Astrocyte (in vitro differentiated cells and primary cell): ENCODE measurements around the gene F13B. TPM values are rescaled to one million over a fixed set of nuclear protein-coding genes. Genes with fewer than 3 reads are reported as not detected.

Source experiments
- DNase-seq: peaks from one replicate; pipeline ENCODE4 v3.0.0-alpha.2; 2010; ENCODE audit warnings: low read depth
- FAIRE-seq: peaks from 2 replicates; lab custom pipeline; 2011; peaks lifted over from hg19 to GRCh38; lab: Jason Lieb, UNC
- H2AFZ ChIP-seq: 2 replicates; pipeline ENCODE4 v1.6.0; 2012; ENCODE audit warnings: low read depth, low read length, inconsistent platforms
- H3K27ac ChIP-seq: 2 replicates; pipeline ENCODE4 v1.5.1; 2011; ENCODE audit warnings: low read depth, low read length, inconsistent platforms
- H3K27me3 ChIP-seq: 2 replicates; pipeline ENCODE4 v1.6.0; 2011; ENCODE audit warnings: low read length, inconsistent platforms; ENCODE audit not compliant: insufficient read depth
- H3K36me3 ChIP-seq: 2 replicates; pipeline ENCODE4 v1.5.1; 2011; ENCODE audit warnings: low read length, inconsistent platforms; ENCODE audit not compliant: insufficient read depth
- H3K4me1 ChIP-seq: 2 replicates; pipeline ENCODE4 v1.5.1; 2011; ENCODE audit warnings: low read length, inconsistent platforms; ENCODE audit not compliant: insufficient read depth
- H3K4me2 ChIP-seq: 2 replicates; pipeline ENCODE4 v1.6.0; 2012; ENCODE audit warnings: low read length, inconsistent platforms
- H3K4me3 ChIP-seq: 2 replicates; pipeline ENCODE4 v1.5.1; 2011; ENCODE audit warnings: low read depth, mild to moderate bottlenecking, low read length, inconsistent platforms; ENCODE audit not compliant: insufficient read depth
- H3K79me2 ChIP-seq: 2 replicates; pipeline ENCODE4 v1.6.0; 2012; ENCODE audit warnings: mild to moderate bottlenecking, low read length, inconsistent platforms; ENCODE audit not compliant: insufficient read depth
- H3K9ac ChIP-seq: 2 replicates; pipeline ENCODE4 v1.6.0; 2012; ENCODE audit warnings: mild to moderate bottlenecking, low read length, inconsistent platforms
- H3K9me3 ChIP-seq: 2 replicates; pipeline ENCODE4 v1.5.1; 2012; ENCODE audit warnings: low read depth, mild to moderate bottlenecking, low read length, inconsistent platforms; ENCODE audit not compliant: insufficient read depth
- H4K20me1 ChIP-seq: 2 replicates; pipeline ENCODE4 v1.6.0; 2012; ENCODE audit warnings: low read length, inconsistent platforms; ENCODE audit not compliant: insufficient read depth
- H3K27ac Mint-ChIP-seq: one replicate; pipeline ENCODE4 v1.8.0; 2021; ENCODE audit warnings: mild to moderate bottlenecking, mixed read lengths; ENCODE audit not compliant: unreplicated experiment
- H3K27me3 Mint-ChIP-seq: one replicate; pipeline ENCODE4 v1.8.0; 2021; ENCODE audit warnings: low read depth, mixed read lengths; ENCODE audit not compliant: unreplicated experiment
- H3K36me3 Mint-ChIP-seq: one replicate; pipeline ENCODE4 v1.8.0; 2021; ENCODE audit warnings: low read depth, mixed read lengths; ENCODE audit not compliant: unreplicated experiment
- H3K4me1 Mint-ChIP-seq: one replicate; pipeline ENCODE4 v1.8.0; 2021; ENCODE audit warnings: low read depth, mixed read lengths; ENCODE audit not compliant: unreplicated experiment
- H3K4me3 Mint-ChIP-seq: one replicate; pipeline ENCODE4 v1.8.0; 2021; ENCODE audit warnings: mild to moderate bottlenecking, moderate library complexity, mixed read lengths; ENCODE audit not compliant: unreplicated experiment
- H3K9me3 Mint-ChIP-seq: one replicate; pipeline ENCODE4 v1.8.0; 2021; ENCODE audit warnings: mild to moderate bottlenecking, mixed read lengths; ENCODE audit not compliant: unreplicated experiment
- EZH2 ChIP-seq: IDR thresholded peaks from 2 replicates; pipeline ENCODE4 v1.6.1; 2012; ENCODE audit warnings: mild to moderate bottlenecking, low read length, inconsistent platforms; ENCODE audit not compliant: insufficient read depth
- total RNA-seq: library from RNA; stranded (reverse); gene quantifications from 2 replicates; pipeline ENCODE4 v1.2.1, GENCODE V29; 2021
- TF ChIP-seq, protein P1 (sequence below): IDR thresholded peaks from 2 replicates; pipeline ENCODE4 v1.5.1; 2011; ENCODE audit warnings: low read depth, mild to moderate bottlenecking, inconsistent platforms, low read length, moderate library complexity; ENCODE audit not compliant: insufficient read depth

F13B gene
- total RNA-seq, 1 donor from 2014 or later, result not detected

DNA sequence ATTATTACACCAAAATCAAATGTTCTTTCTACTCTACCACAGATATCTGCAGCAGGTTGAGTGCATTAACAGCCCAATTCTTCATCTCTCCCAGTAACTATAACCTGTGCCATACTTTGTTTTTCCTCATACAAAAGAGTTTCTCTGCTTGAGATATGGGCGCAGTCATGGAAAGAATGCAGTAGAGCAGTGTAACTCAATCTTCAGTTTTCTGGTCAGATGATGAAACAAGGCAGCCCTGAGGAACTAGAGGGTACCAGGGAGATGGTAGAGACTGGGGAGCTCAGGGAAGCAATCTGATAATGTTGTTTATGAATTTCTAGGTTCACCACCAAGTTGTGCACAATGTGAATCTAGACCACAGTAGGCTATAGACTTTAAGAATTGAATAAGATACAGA, 39.8 kb upstream of the F13B start:
- Mint-ChIP-seq H3K4me1 (peaks cover 8% of the 10 kb centered on the region), H3K4me3 (no peak overlapping the region), H3K9me3 (no peaks in the 10 kb centered on the region), H3K27me3 (no peaks in the 10 kb centered on the region), H3K36me3 (no peaks in the 10 kb centered on the region), H3K27ac (no peak overlapping the region)
- no peak overlapping the region for H2AFZ ChIP-seq
- H3K9ac ChIP-seq, result no peak overlapping the region
- H3K79me2 ChIP-seq, result peaks cover 2% of the 10 kb centered on the region
- TF ChIP-seq, protein P1, sequence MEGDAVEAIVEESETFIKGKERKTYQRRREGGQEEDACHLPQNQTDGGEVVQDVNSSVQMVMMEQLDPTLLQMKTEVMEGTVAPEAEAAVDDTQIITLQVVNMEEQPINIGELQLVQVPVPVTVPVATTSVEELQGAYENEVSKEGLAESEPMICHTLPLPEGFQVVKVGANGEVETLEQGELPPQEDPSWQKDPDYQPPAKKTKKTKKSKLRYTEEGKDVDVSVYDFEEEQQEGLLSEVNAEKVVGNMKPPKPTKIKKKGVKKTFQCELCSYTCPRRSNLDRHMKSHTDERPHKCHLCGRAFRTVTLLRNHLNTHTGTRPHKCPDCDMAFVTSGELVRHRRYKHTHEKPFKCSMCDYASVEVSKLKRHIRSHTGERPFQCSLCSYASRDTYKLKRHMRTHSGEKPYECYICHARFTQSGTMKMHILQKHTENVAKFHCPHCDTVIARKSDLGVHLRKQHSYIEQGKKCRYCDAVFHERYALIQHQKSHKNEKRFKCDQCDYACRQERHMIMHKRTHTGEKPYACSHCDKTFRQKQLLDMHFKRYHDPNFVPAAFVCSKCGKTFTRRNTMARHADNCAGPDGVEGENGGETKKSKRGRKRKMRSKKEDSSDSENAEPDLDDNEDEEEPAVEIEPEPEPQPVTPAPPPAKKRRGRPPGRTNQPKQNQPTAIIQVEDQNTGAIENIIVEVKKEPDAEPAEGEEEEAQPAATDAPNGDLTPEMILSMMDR, result no peak
- no peak for TF ChIP-seq EZH2
- no peaks in the 10 kb centered on the region for H3K4me1 ChIP-seq
- no peak overlapping the region for H3K27ac ChIP-seq
- H3K4me2 ChIP-seq, result no peak overlapping the region
- DNase-seq, result no peak
- H3K27me3 ChIP-seq, result no peaks in the 10 kb centered on the region
- H3K9me3 ChIP-seq, result no peaks in the 10 kb centered on the region
- no peaks in the 10 kb centered on the region for H4K20me1 ChIP-seq
- FAIRE-seq, result no peak
- H3K4me3 ChIP-seq, result no peak overlapping the region
- peaks cover 9% of the 10 kb centered on the region for H3K36me3 ChIP-seq

DNA sequence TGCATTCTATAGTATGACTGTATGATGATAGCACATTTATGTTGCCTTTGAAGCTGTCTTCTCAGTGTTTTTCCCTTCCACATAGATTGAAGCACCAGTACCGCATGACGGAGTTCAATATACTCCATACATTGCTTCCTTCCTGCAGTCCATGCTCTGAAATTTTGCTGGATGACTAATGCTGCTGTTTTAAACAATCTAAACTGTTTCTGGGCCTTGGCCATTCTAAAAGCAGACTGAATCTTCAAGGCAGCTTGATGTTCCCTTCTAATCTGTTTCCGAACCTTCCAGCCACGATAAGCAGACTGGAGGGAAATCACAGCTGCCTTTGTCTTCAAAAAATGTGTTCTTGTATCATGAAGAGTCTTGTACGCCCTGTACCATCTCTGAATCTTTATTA, 36.2 kb upstream of the F13B start:
- Histone ChIP-seq H3K36me3 (peaks cover 9% of the 10 kb centered on the region), H3K4me3 (no peak overlapping the region), H4K20me1 (no peaks in the 10 kb centered on the region), H3K4me2 (no peak overlapping the region), H3K27ac (no peak overlapping the region), H3K9ac (no peak overlapping the region), H3K4me1 (no peaks in the 10 kb centered on the region), H3K27me3 (no peaks in the 10 kb centered on the region), H2AFZ (no peak overlapping the region), H3K9me3 (no peaks in the 10 kb centered on the region), H3K79me2 (no peaks in the 10 kb centered on the region)
- H3K27me3 Mint-ChIP-seq, result no peaks in the 10 kb centered on the region
- H3K4me3 Mint-ChIP-seq, result no peak overlapping the region
- TF ChIP-seq EZH2, result no peak
- TF ChIP-seq, protein P1, result no peak
- H3K9me3 Mint-ChIP-seq, result no peaks in the 10 kb centered on the region
- H3K27ac Mint-ChIP-seq, result no peak overlapping the region
- DNase-seq (peak; percentile 22), FAIRE-seq (no peak)
- no peaks in the 10 kb centered on the region for H3K36me3 Mint-ChIP-seq
- H3K4me1 Mint-ChIP-seq, result peaks cover 8% of the 10 kb centered on the region

DNA sequence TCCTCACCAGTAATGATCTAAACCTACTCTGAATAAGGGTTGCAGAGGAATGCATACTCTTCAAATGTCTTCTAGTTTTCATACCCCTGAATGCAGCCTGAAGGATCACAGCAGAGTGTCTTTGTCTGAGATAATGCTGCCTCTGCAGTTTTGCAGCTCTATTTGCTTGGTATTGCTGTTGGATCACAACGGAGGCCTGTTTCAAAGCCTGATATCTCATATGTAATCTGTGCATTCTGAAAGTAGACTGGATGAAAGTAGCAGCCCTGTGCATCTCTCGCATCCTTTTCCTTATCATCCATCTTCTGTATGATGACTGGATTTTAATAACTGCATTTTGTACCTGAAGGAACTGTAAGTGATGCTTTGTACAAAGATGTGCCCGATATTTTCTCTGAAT, 34.9 kb upstream of the F13B start:
- no peaks in the 10 kb centered on the region for H3K4me1 ChIP-seq
- H3K4me3 ChIP-seq, result no peak overlapping the region
- Mint-ChIP-seq H3K27me3 (no peaks in the 10 kb centered on the region), H3K4me1 (peaks cover 8% of the 10 kb centered on the region), H3K9me3 (no peaks in the 10 kb centered on the region), H3K4me3 (no peak overlapping the region), H3K36me3 (no peaks in the 10 kb centered on the region), H3K27ac (no peak overlapping the region)
- FAIRE-seq (no peak), DNase-seq (no peak)
- peaks cover 8% of the 10 kb centered on the region for H3K36me3 ChIP-seq
- no peaks in the 10 kb centered on the region for H4K20me1 ChIP-seq
- TF ChIP-seq, protein P1, result no peak
- TF ChIP-seq EZH2, result no peak
- H2AFZ ChIP-seq, result no peak overlapping the region
- no peak overlapping the region for H3K27ac ChIP-seq
- no peaks in the 10 kb centered on the region for H3K9me3 ChIP-seq
- no peaks in the 10 kb centered on the region for H3K79me2 ChIP-seq
- no peak overlapping the region for H3K9ac ChIP-seq
- no peaks in the 10 kb centered on the region for H3K27me3 ChIP-seq
- H3K4me2 ChIP-seq, result no peak overlapping the region
